ENCODE measurements around the gene EIF4G3. TPM values are rescaled to one million over a fixed set of nuclear protein-coding genes. Genes with fewer than 3 reads are reported as not detected.

The EIF4G3 gene
- total and polyA plus RNA-seq, 2 donors (not counting 3 experiments of a cell fraction or from before 2014, with no cell fraction given), result 40.7 to 78.5 TPM

- POLR2A ChIA-PET, result interaction anchor here (0.6 kb wide), 1 partner anchor 136 kb away, joined by 3 read pairs; no protein-coding TSS in a partner anchor
- no peaks in the 10 kb centered on the region for H3K4me1 ChIP-seq (ENCODE audit: control insufficient read depth, extremely low read depth, insufficient read depth, low read length)
- no peak overlapping the region for H3K27ac ChIP-seq (ENCODE audit: insufficient read depth, low read depth, low read length)
- CTCF ChIA-PET, result no interaction called here
- peaks cover 2 to 3% of the 10 kb centered on the region in 2 experiments for H3K36me3 ChIP-seq (ENCODE audit: control insufficient read depth in 2 of 2, extremely low read depth in 1 of 2, insufficient read depth in 2 of 2, low read length in 2 of 2)
- H4K20me1 ChIP-seq (replicated peaks; ENCODE audit: control insufficient read depth, extremely low read depth, insufficient read depth, low read length), result no peaks in the 10 kb centered on the region
- H3K4me2 ChIP-seq (ENCODE audit: insufficient read depth, low read length), result no peak overlapping the region
- no peaks in the 10 kb centered on the region for H3K9me3 ChIP-seq (replicated peaks; ENCODE audit: control insufficient read depth, insufficient read depth, low read length)
- BruUV-seq (replicated peaks), result no TSS peak
- peaks cover 14% of the 10 kb centered on the region for H3K79me2 ChIP-seq (ENCODE audit: control insufficient read depth, insufficient read depth, low read length)
- H3K9me1 ChIP-seq (replicated peaks; ENCODE audit: control insufficient read depth, extremely low read depth, insufficient read depth, low read length), result no peaks in the 10 kb centered on the region
- no peaks in the 10 kb centered on the region for H3K27me3 ChIP-seq (ENCODE audit: control insufficient read depth in 2 of 2, insufficient read depth in 2 of 2, low read length in 2 of 2)
- FAIRE-seq (no peak), DNase-seq (ENCODE audit: low read depth, low spot score) (no peak)
- dilution Hi-C loops (cut with MboI; ENCODE audit: extremely low pct_ligation_motif_present, low sequenced_read_pairs), result no loop called here
- intact Hi-C loops (cut with micrococcal nuclease), result no loop called here
- TF ChIP-seq GATA2 (IDR thresholded peaks at IDR 0.05; ENCODE audit: insufficient read depth, insufficient read length, low read depth, low read length) (no peak), POLR2A (IDR thresholded peaks at IDR 0.05; ENCODE audit: low read depth, low read length) (no peak), EZH2 (IDR thresholded peaks at IDR 0.05; ENCODE audit: borderline replicate concordance, low read depth, low read length, severe bottlenecking) (no peak)
- no peak overlapping the region for H2AFZ ChIP-seq (ENCODE audit: low read depth, low read length)
- no peak overlapping the region for H3K4me3 ChIP-seq (replicated peaks in 1 of 3; ENCODE audit: insufficient read depth in 1 of 3, low read depth in 1 of 3, low read length in 3 of 3)
- no peak overlapping the region for H3K9ac ChIP-seq (replicated peaks; ENCODE audit: extremely low read depth, insufficient read depth, low read length)
Observed at GRCh38 chr1:21000245-21000594, 176.5 kb downstream of the EIF4G3 start.

GRCh38 chr1:20999525-21000244 is 177.0 kb downstream of the EIF4G3 start:
- DNase-seq (ENCODE audit: low read depth, low spot score) (no peak), FAIRE-seq (no peak)
- Histone ChIP-seq H2AFZ (ENCODE audit: low read depth, low read length) (no peak overlapping the region), H3K9me3 (replicated peaks; ENCODE audit: control insufficient read depth, insufficient read depth, low read length) (no peaks in the 10 kb centered on the region), H3K9ac (replicated peaks; ENCODE audit: extremely low read depth, insufficient read depth, low read length) (no peak overlapping the region), H3K4me2 (ENCODE audit: insufficient read depth, low read length) (no peak overlapping the region), H3K4me1 (ENCODE audit: control insufficient read depth, extremely low read depth, insufficient read depth, low read length) (no peaks in the 10 kb centered on the region), H3K27ac (ENCODE audit: insufficient read depth, low read depth, low read length) (no peak overlapping the region), H4K20me1 (replicated peaks; ENCODE audit: control insufficient read depth, extremely low read depth, insufficient read depth, low read length) (no peaks in the 10 kb centered on the region), H3K36me3 (ENCODE audit: control insufficient read depth in 2 of 2, extremely low read depth in 1 of 2, insufficient read depth in 2 of 2, low read length in 2 of 2) (peaks cover 2 to 3% of the 10 kb centered on the region in 2 experiments), H3K27me3 (ENCODE audit: control insufficient read depth in 2 of 2, insufficient read depth in 2 of 2, low read length in 2 of 2) (no peaks in the 10 kb centered on the region), H3K79me2 (ENCODE audit: control insufficient read depth, insufficient read depth, low read length) (peaks cover 15% of the 10 kb centered on the region), H3K9me1 (replicated peaks; ENCODE audit: control insufficient read depth, extremely low read depth, insufficient read depth, low read length) (no peaks in the 10 kb centered on the region), H3K4me3 (replicated peaks in 1 of 3; ENCODE audit: insufficient read depth in 1 of 3, low read depth in 1 of 3, low read length in 3 of 3) (no peak overlapping the region)
- intact Hi-C loops (cut with micrococcal nuclease) (no loop called here), dilution Hi-C loops (cut with MboI; ENCODE audit: extremely low pct_ligation_motif_present, low sequenced_read_pairs) (no loop called here)
- no peak for TF ChIP-seq JUN (IDR thresholded peaks at IDR 0.05; ENCODE audit: borderline replicate concordance, insufficient read depth, insufficient read length, low read depth)
- TF ChIP-seq POLR2AphosphoS5 (IDR thresholded peaks at IDR 0.05; ENCODE audit: insufficient read depth, low read depth, low read length), result no peak
- TF ChIP-seq FOS (IDR thresholded peaks at IDR 0.05; ENCODE audit: borderline replicate concordance, insufficient read depth, low read length), result no peak
- TF ChIP-seq POLR2A (IDR thresholded peaks at IDR 0.05; ENCODE audit: low read depth, low read length), result no peak
- no peak for TF ChIP-seq EZH2 (IDR thresholded peaks at IDR 0.05; ENCODE audit: borderline replicate concordance, low read depth, low read length, severe bottlenecking)
- TF ChIP-seq MYC (IDR thresholded peaks at IDR 0.05; ENCODE audit: low read depth, low read length), result no peak
- ChIA-PET CTCF (interaction anchor here (0.9 to 1.8 kb wide), 2 partner anchors 17 to 19 kb away, joined by 3 to 5 read pairs; no protein-coding TSS in a partner anchor), POLR2A (interaction anchor here (0.6 kb wide), 1 partner anchor 137 kb away, joined by 3 read pairs; no protein-coding TSS in a partner anchor)
- no TSS peak for BruUV-seq (replicated peaks)

Data from endothelial cell of umbilical vein (primary cell).